Mesenchymal stem cell (in vitro differentiated cells and primary cell): ENCODE data around the gene PLXDC2.

Experiments
- DNase-seq: peaks from one replicate; pipeline ENCODE4 v3.0.0-alpha.2; 2013
- H2AFZ ChIP-seq: one replicate; pipeline ENCODE4 v1.6.1; 2013; ENCODE audit warnings: low read depth, mild to moderate bottlenecking, control low read depth, inconsistent platforms, low read length, moderate library complexity
- H2AK5ac ChIP-seq: 2 replicates; pipeline ENCODE4 v1.6.1; 2013; ENCODE audit warnings: low read length, moderate library complexity, mild to moderate bottlenecking, inconsistent platforms; ENCODE audit not compliant: severe bottlenecking
- H2BK120ac ChIP-seq: one replicate; pipeline ENCODE4 v1.6.1; 2013; ENCODE audit warnings: low read depth, mild to moderate bottlenecking, inconsistent platforms, low read length, moderate library complexity
- H2BK12ac ChIP-seq, 2 experiments: one replicate each; pipeline ENCODE4 v1.6.1; 2013; ENCODE audit warnings: inconsistent platforms in 2 of 2, low read length in 2 of 2, mild to moderate bottlenecking in 2 of 2, moderate library complexity in 2 of 2, control low read depth in 1 of 2
- H2BK15ac ChIP-seq: one replicate; pipeline ENCODE4 v1.6.1; 2013; ENCODE audit warnings: mild to moderate bottlenecking, low read depth, inconsistent platforms; ENCODE audit not compliant: poor library complexity, severe bottlenecking
- H2BK5ac ChIP-seq: 2 replicates; pipeline ENCODE4 v1.6.1; 2013; ENCODE audit warnings: low read depth, mild to moderate bottlenecking, low read length, control low read depth, inconsistent platforms; ENCODE audit not compliant: poor library complexity, severe bottlenecking
- H3K14ac ChIP-seq, 2 experiments: one replicate each; pipeline ENCODE4 v1.6.1; 2013; ENCODE audit warnings: inconsistent platforms in 2 of 2, low read length in 2 of 2, control low read depth in 1 of 2, mild to moderate bottlenecking in 1 of 2, moderate library complexity in 1 of 2
- H3K18ac ChIP-seq, 2 experiments: one replicate each; pipeline ENCODE4 v1.6.1; 2013; ENCODE audit warnings: inconsistent platforms in 2 of 2, low read length in 2 of 2, control low read depth in 1 of 2, low read depth in 1 of 2, mild to moderate bottlenecking in 1 of 2
- H3K23ac ChIP-seq, 2 experiments: one replicate each; pipeline ENCODE4 v1.6.1; 2013; ENCODE audit warnings: inconsistent platforms in 2 of 2, low read length in 2 of 2, mild to moderate bottlenecking in 2 of 2, moderate library complexity in 2 of 2, control low read depth in 1 of 2
- H3K27ac ChIP-seq: 2 replicates; pipeline ENCODE4 v1.5.1; 2013; ENCODE audit warnings: mild to moderate bottlenecking, moderate library complexity, low read length, control low read depth, inconsistent platforms; ENCODE audit not compliant: poor library complexity, severe bottlenecking
- H3K27me3 ChIP-seq, 2 experiments: 2 replicates each; pipeline versions ENCODE4 v1.6.1 to v1.7.0; 2013; ENCODE audit warnings: low read length in 2 of 2, mild to moderate bottlenecking in 2 of 2, moderate library complexity in 2 of 2, control low read depth in 1 of 2, inconsistent platforms in 1 of 2; ENCODE audit not compliant: control insufficient read depth in 1 of 2, insufficient read depth in 1 of 2
- H3K36me3 ChIP-seq, 2 experiments: 2 replicates each; pipeline versions ENCODE4 v1.6.1 to v1.7.0; 2013; ENCODE audit warnings: low read length in 2 of 2, control low read depth in 1 of 2, inconsistent platforms in 1 of 2, low read depth in 1 of 2, mild to moderate bottlenecking in 1 of 2; ENCODE audit not compliant: insufficient read depth in 2 of 2, control insufficient read depth in 1 of 2
- H3K4ac ChIP-seq, 2 experiments: one replicate each; pipeline ENCODE4 v1.6.1; 2013; ENCODE audit warnings: inconsistent platforms in 2 of 2, low read length in 2 of 2, mild to moderate bottlenecking in 2 of 2, moderate library complexity in 2 of 2, control low read depth in 1 of 2, low read depth in 1 of 2
- H3K4me1 ChIP-seq: 2 replicates; pipeline ENCODE4 v1.6.1; 2013; ENCODE audit warnings: low read depth, low read length, control low read depth; ENCODE audit not compliant: control insufficient read depth, insufficient read depth
- H3K4me2 ChIP-seq: 2 replicates; pipeline ENCODE4 v1.6.1; 2013; ENCODE audit warnings: low read length, mild to moderate bottlenecking, inconsistent platforms; ENCODE audit not compliant: poor library complexity, severe bottlenecking
- H3K4me3 ChIP-seq, 2 experiments: 2 replicates each; pipeline versions ENCODE4 v1.5.1 to v1.7.0; 2013; ENCODE audit warnings: low read length in 2 of 2, mild to moderate bottlenecking in 2 of 2, control low read depth in 1 of 2, low read depth in 1 of 2; ENCODE audit not compliant: insufficient read depth in 1 of 2
- H3K79me1 ChIP-seq: replicated peaks from 2 replicates; pipeline ENCODE4 v1.6.1; 2013; ENCODE audit warnings: mild to moderate bottlenecking, control low read depth, low read length, inconsistent platforms; ENCODE audit not compliant: poor library complexity, severe bottlenecking
- H3K9ac ChIP-seq: 2 replicates; pipeline ENCODE4 v1.7.0; 2013; ENCODE audit warnings: mild to moderate bottlenecking, low read length, moderate library complexity
- H3K9me3 ChIP-seq: 2 replicates; pipeline ENCODE4 v1.7.0; 2013; ENCODE audit warnings: mild to moderate bottlenecking, low read length; ENCODE audit not compliant: control insufficient read depth
- H4K8ac ChIP-seq: one replicate; pipeline ENCODE4 v1.6.1; 2013; ENCODE audit warnings: inconsistent platforms, mild to moderate bottlenecking, low read length, moderate library complexity
- H4K91ac ChIP-seq: one replicate; pipeline ENCODE4 v1.6.1; 2013; ENCODE audit warnings: mild to moderate bottlenecking, low read length, inconsistent platforms
- WGBS: methylation state at CpG from one replicate; pipeline ENCODE4 v1.1.7; 2013; ENCODE audit warnings: mixed read lengths; 5-methylcytosine and 5-hydroxymethylcytosine counted together

Gene PLXDC2

GRCh38 chr10:19987931-19988330 is 171.7 kb downstream of the PLXDC2 start:
- no peak overlapping the region for H3K27ac ChIP-seq
- no peak overlapping the region for H2BK120ac ChIP-seq
- no peak overlapping the region for H3K23ac ChIP-seq
- no peak overlapping the region for H2AK5ac ChIP-seq
- no peak overlapping the region for H2AFZ ChIP-seq
- no peak overlapping the region for H2BK5ac ChIP-seq
- no CpG with 5 or more reads among the region's 1 CpG for WGBS
- H2BK15ac ChIP-seq: no peak overlapping the region
- no peak overlapping the region for H3K4ac ChIP-seq
- peaks cover 2% of the 10 kb centered on the region for H3K79me1 ChIP-seq
- H4K91ac ChIP-seq: no peak overlapping the region
- DNase-seq: no peak
- H3K4me2 ChIP-seq: no peak overlapping the region
- H3K36me3 ChIP-seq: no peaks in the 10 kb centered on the region
- no peak overlapping the region for H3K14ac ChIP-seq
- no peak overlapping the region for H3K4me3 ChIP-seq
- H4K8ac ChIP-seq: no peak overlapping the region
- H2BK12ac ChIP-seq: no peak overlapping the region
- H3K4me1 ChIP-seq: no peaks in the 10 kb centered on the region
- no peak overlapping the region for H3K18ac ChIP-seq
- H3K9ac ChIP-seq: no peak overlapping the region
- H3K27me3 ChIP-seq: no peaks in the 10 kb centered on the region
- no peaks in the 10 kb centered on the region for H3K9me3 ChIP-seq

- H2BK5ac ChIP-seq: no peak overlapping the region
- WGBS: 100% methylated on average over 1 of the region's 3 CpGs
- H3K4me1 ChIP-seq: peaks cover 5% of the 10 kb centered on the region
- peak overlapping the region; percentile 98 for H3K27ac ChIP-seq
- no peak overlapping the region for H3K14ac ChIP-seq
- H3K27me3 ChIP-seq: no peaks in the 10 kb centered on the region
- H4K8ac ChIP-seq: no peak overlapping the region
- H2BK120ac ChIP-seq: no peak overlapping the region
- no peaks in the 10 kb centered on the region for H3K79me1 ChIP-seq
- H2AFZ ChIP-seq: no peak overlapping the region
- no peak overlapping the region for H3K18ac ChIP-seq
- no peak overlapping the region for H2BK12ac ChIP-seq
- H3K4me3 ChIP-seq: no peak overlapping the region
- H3K36me3 ChIP-seq: no peaks in the 10 kb centered on the region
- H2BK15ac ChIP-seq: no peak overlapping the region
- peak; percentile 47 for DNase-seq
- H2AK5ac ChIP-seq: no peak overlapping the region
- H4K91ac ChIP-seq: no peak overlapping the region
- no peak overlapping the region for H3K23ac ChIP-seq
- H3K4me2 ChIP-seq: no peak overlapping the region
- no peaks in the 10 kb centered on the region for H3K9me3 ChIP-seq
- H3K9ac ChIP-seq: no peak overlapping the region
- no peak overlapping the region for H3K4ac ChIP-seq
Observed at GRCh38 chr10:19993714-19994315, 177.6 kb downstream of the PLXDC2 start.

GRCh38 chr10:19998482-19998881 is 182.2 kb downstream of the PLXDC2 start:
- H3K18ac ChIP-seq: no peak overlapping the region
- no peak overlapping the region for H3K23ac ChIP-seq
- DNase-seq: no peak
- no peak overlapping the region for H3K4me3 ChIP-seq
- no peak overlapping the region for H2BK12ac ChIP-seq
- H2AFZ ChIP-seq: no peak overlapping the region
- H2BK5ac ChIP-seq: no peak overlapping the region
- H2BK15ac ChIP-seq: no peak overlapping the region
- no peak overlapping the region for H3K4me2 ChIP-seq
- no peak overlapping the region for H3K4ac ChIP-seq
- no CpG with 5 or more reads among the region's 2 CpGs for WGBS
- peaks cover 3% of the 10 kb centered on the region for H3K4me1 ChIP-seq
- H3K79me1 ChIP-seq: no peaks in the 10 kb centered on the region
- no peak overlapping the region for H3K9ac ChIP-seq
- H3K36me3 ChIP-seq: no peaks in the 10 kb centered on the region
- no peak overlapping the region for H4K91ac ChIP-seq
- no peaks in the 10 kb centered on the region for H3K9me3 ChIP-seq
- no peak overlapping the region for H4K8ac ChIP-seq
- no peak overlapping the region for H2BK120ac ChIP-seq
- no peaks in the 10 kb centered on the region for H3K27me3 ChIP-seq
- H2AK5ac ChIP-seq: no peak overlapping the region
- no peak overlapping the region for H3K14ac ChIP-seq
- no peak overlapping the region for H3K27ac ChIP-seq

GRCh38 chr10:19999431-19999830 is 183.2 kb downstream of the PLXDC2 start:
- 72% methylated on average over 1 of the region's 1 CpG for WGBS
- no peak overlapping the region for H2AK5ac ChIP-seq
- H2BK5ac ChIP-seq: no peak overlapping the region
- no peak overlapping the region for H3K4ac ChIP-seq
- H3K4me3 ChIP-seq: no peak overlapping the region
- H3K18ac ChIP-seq: no peak overlapping the region
- H3K79me1 ChIP-seq: no peaks in the 10 kb centered on the region
- no peaks in the 10 kb centered on the region for H3K36me3 ChIP-seq
- H2AFZ ChIP-seq: no peak overlapping the region
- no peak overlapping the region for H2BK15ac ChIP-seq
- no peak overlapping the region for H3K4me2 ChIP-seq
- H3K9ac ChIP-seq: no peak overlapping the region
- H3K23ac ChIP-seq: no peak overlapping the region
- no peak overlapping the region for H4K91ac ChIP-seq
- H3K27ac ChIP-seq: no peak overlapping the region
- peaks cover 2% of the 10 kb centered on the region for H3K4me1 ChIP-seq
- DNase-seq: no peak
- no peak overlapping the region for H3K14ac ChIP-seq
- no peak overlapping the region for H2BK12ac ChIP-seq
- H3K9me3 ChIP-seq: no peaks in the 10 kb centered on the region
- no peaks in the 10 kb centered on the region for H3K27me3 ChIP-seq
- H2BK120ac ChIP-seq: no peak overlapping the region
- no peak overlapping the region for H4K8ac ChIP-seq
